Measurements from ENCODE around the gene NIPBL. TPM values are rescaled to one million over a fixed set of nuclear protein-coding genes. Genes with fewer than 3 reads are reported as not detected.

Gene NIPBL
- total and polyA plus RNA-seq, 10 of the 15 experiments (the other 5 are each of a cell fraction or from before 2014, with no cell fraction given): 10.4 to 50.4 (median 20.2) TPM

GRCh38 chr5:37111426-37112382 is 235.1 kb downstream of the NIPBL start (continued):
- TF ChIP-seq MYB (IDR thresholded peaks at IDR 0.05; ENCODE audit: borderline replicate concordance, low read depth, low read length) (peak; percentile 75), STAT3 (IDR thresholded peaks at IDR 0.05; ENCODE audit: low read depth, low read length) (peak; percentile 83; the same call in 1 of the 2 replicates), ASH2L (IDR thresholded peaks at IDR 0.05; ENCODE audit: borderline replicate concordance, low read depth) (peak; percentile 64; the same call in 1 of the 2 replicates), HSF1 (IDR thresholded peaks at IDR 0.05; ENCODE audit: low read depth, low read length) (no peak), GABPA (IDR thresholded peaks at IDR 0.05; ENCODE audit: low read depth) (no peak), KDM1A (IDR thresholded peaks at IDR 0.05; ENCODE audit: borderline replicate concordance) (no peak), IRF3 (IDR thresholded peaks at IDR 0.05) (no peak), SMARCA5 (IDR thresholded peaks at IDR 0.05) (no peak), ATF7 (IDR thresholded peaks at IDR 0.05; ENCODE audit: low read depth) (peak; percentile 65), IKZF1 (conservative IDR thresholded peaks at IDR 0.05) (peak; percentile 84), FOXM1 (IDR thresholded peaks at IDR 0.05; ENCODE audit: low read depth, low read length) (peak; percentile 74; the same call in 1 of the 2 replicates), EZH2 (IDR thresholded peaks at IDR 0.05; ENCODE audit: borderline replicate concordance, control insufficient read depth, low read depth, low read length) (no peak), CHD2 (IDR thresholded peaks at IDR 0.05; ENCODE audit: borderline replicate concordance, low read depth, low read length) (0 out of 2 replicates have a peak, but pooled peaks have one; percentile 15), MLLT1 (IDR thresholded peaks at IDR 0.05) (peak; percentile 79), E4F1 (IDR thresholded peaks at IDR 0.05; ENCODE audit: borderline replicate concordance, partially characterized antibody) (no peak), JUND (IDR thresholded peaks at IDR 0.05; ENCODE audit: low read depth, low read length) (peak; percentile 71; the same call in 1 of the 2 replicates), POLR2A (IDR thresholded peaks at IDR 0.05; ENCODE audit: low read depth, low read length) (no peak), RUNX3 (IDR thresholded peaks at IDR 0.05; ENCODE audit: low read length) (peak; percentile 100), SKIL (IDR thresholded peaks at IDR 0.05; ENCODE audit: low read depth, poor library complexity, severe bottlenecking) (peak; percentile 72), TAF1 (IDR thresholded peaks at IDR 0.05; ENCODE audit: borderline replicate concordance, low read depth, low read length) (no peak), PAX5 (IDR thresholded peaks at IDR 0.05; ENCODE audit: borderline replicate concordance, low read depth, low read length) (peak; percentile 43; the same call in 1 of the 2 replicates)
